Cerebellar cortex (tissue), 1 donor: ENCODE measurements around the gene APOBR.
"Not testable (repeated sequence)": the region's sequence is repeated elsewhere in the genome, so short reads cannot be mapped to it uniquely, and the experiment has no call there.

Experiments
- DNase-seq: peaks from one replicate; pipeline ENCODE4 v3.0.0-alpha.2; 2015; ENCODE audit warnings: low spot score

The APOBR gene

GRCh38 chr16:28494121-28494851 lies at the start of gene APOBR:
TSS of gene APOBR (plus strand) at chr16:28494643. CDS start at chr16:28494682, 39 bp downstream.
- DNase-seq: no peak

- DNase-seq: not testable (repeated sequence)
Measured at GRCh38 chr16:28446388-28446787, 48.1 kb upstream of the APOBR start.

GRCh38 chr16:28447081-28447480 lies 47.4 kb upstream of the APOBR start:
- not testable (repeated sequence) for DNase-seq

GRCh38 chr16:28473714-28474265 lies 20.7 kb upstream of the APOBR start:
- DNase-seq: no peak

GRCh38 chr16:28475221-28475620 lies 19.2 kb upstream of the APOBR start:
- no peak for DNase-seq

GRCh38 chr16:28477311-28477920 lies 17.0 kb upstream of the APOBR start:
- no peak for DNase-seq

- no peak for DNase-seq
Measured at GRCh38 chr16:28478506-28479180, 15.8 kb upstream of the APOBR start.

GRCh38 chr16:28482026-28482425 lies 12.4 kb upstream of the APOBR start:
- no peak for DNase-seq

- DNase-seq: not testable (repeated sequence)
Measured at GRCh38 chr16:28483361-28483760, 11.1 kb upstream of the APOBR start.

GRCh38 chr16:28486266-28486665 lies 8.2 kb upstream of the APOBR start:
- DNase-seq: no peak

- peak; percentile 26 for DNase-seq
Measured at GRCh38 chr16:28491230-28491969, 3.0 kb upstream of the APOBR start.

GRCh38 chr16:28491970-28492474 lies 2.4 kb upstream of the APOBR start, which contains the start of gene CLN3:
TSS of gene CLN3 (minus strand) at chr16:28492074. CDS start at chr16:28491759, 315 bp downstream.
- DNase-seq: peak; percentile 97

GRCh38 chr16:28492511-28492910 lies 1.9 kb upstream of the APOBR start:
- no peak for DNase-seq

- no peak for DNase-seq
Measured at GRCh38 chr16:28495098-28495793, 803 bp downstream of the APOBR start.

GRCh38 chr16:28495795-28496749 lies 1.6 kb downstream of the APOBR start:
- no peak for DNase-seq

- DNase-seq: no peak
Measured at GRCh38 chr16:28496844-28497243, 2.4 kb downstream of the APOBR start.

- DNase-seq: no peak
Measured at GRCh38 chr16:28497386-28497785, 2.9 kb downstream of the APOBR start.

GRCh38 chr16:28497861-28498599 lies 3.6 kb downstream of the APOBR start:
- DNase-seq: no peak
